RWPE1 (cell line): ENCODE data around the gene MYO10.

Experiments
- CTCF ChIA-PET: fragments of 350-600 bp; sonication (Branson Sonifier 250); formaldehyde crosslinking; extraction: SDS; loops from one replicate; lab custom pipeline; 2021; lab: Yijun Ruan, JAX
- POLR2A ChIA-PET: fragments of 400-600 bp; formaldehyde crosslinking; extraction: SDS; loops from one replicate; lab custom pipeline; 2020; ENCODE audit warnings: antibody characterized with exemption; ENCODE audit not compliant: low non-redundant PET; lab: Yijun Ruan, JAX
- DNase-seq: peaks from one replicate; pipeline ENCODE4 v3.0.0; 2012; ENCODE audit warnings: low spot score
- H3K27ac ChIP-seq: fragments of 450-650 bp; 2 replicates; pipeline ENCODE4 v1.5.1; 2017
- CTCF ChIP-seq: fragments of 450-650 bp; conservative IDR thresholded peaks from 2 replicates; pipeline ENCODE4 v1.5.1; 2017; ENCODE audit warnings: low read depth, mild to moderate bottlenecking

The MYO10 gene

GRCh38 chr5:16787278-16787677 is 148.8 kb downstream of the MYO10 start:
- DNase-seq = no peak
- POLR2A ChIA-PET = no interaction called here
- peak overlapping the region; percentile 53 for H3K27ac ChIP-seq
- no peak for TF ChIP-seq CTCF
- CTCF ChIA-PET = interaction anchor here (0.7 kb wide), 1 partner anchor 415 kb away, joined by 3 read pairs; no protein-coding TSS in a partner anchor

- ChIA-PET CTCF (no interaction called here), POLR2A (no interaction called here)
- peak overlapping the region; percentile 3 for H3K27ac ChIP-seq
- no peak for TF ChIP-seq CTCF
- DNase-seq = no peak
Measured at GRCh38 chr5:16784843-16785791, 151.0 kb downstream of the MYO10 start.

- no peak for DNase-seq
- ChIA-PET CTCF (interaction anchor here (0.5 kb wide), 1 partner anchor 348 kb away, joined by 3 read pairs; no protein-coding TSS in a partner anchor), POLR2A (no interaction called here)
- no peak for TF ChIP-seq CTCF
- no peak overlapping the region; the same call in 1 of the 2 replicates for H3K27ac ChIP-seq
Measured at GRCh38 chr5:16784088-16784487, 152.0 kb downstream of the MYO10 start.

GRCh38 chr5:16781828-16782626 is 154.1 kb downstream of the MYO10 start:
- no peak for TF ChIP-seq CTCF
- no peak for DNase-seq
- ChIA-PET CTCF (no interaction called here), POLR2A (no interaction called here)
- H3K27ac ChIP-seq = no peak overlapping the region

- no peak for TF ChIP-seq CTCF
- CTCF ChIA-PET = interaction anchor here (0.8 kb wide), 1 partner anchor 410 kb away, joined by 3 read pairs; no protein-coding TSS in a partner anchor
- no peak for DNase-seq
- H3K27ac ChIP-seq = no peak overlapping the region
- POLR2A ChIA-PET = no interaction called here
Measured at GRCh38 chr5:16780325-16780724, 155.8 kb downstream of the MYO10 start.

- peak overlapping the region; percentile 88 for H3K27ac ChIP-seq
- DNase-seq = no peak
- CTCF ChIA-PET = no interaction called here
- POLR2A ChIA-PET = no interaction called here
- TF ChIP-seq CTCF = no peak
Measured at GRCh38 chr5:16777432-16777831, 158.7 kb downstream of the MYO10 start.
